ENCODE data around the gene PSMA7. TPM values are rescaled to one million over a fixed set of nuclear protein-coding genes. Genes with fewer than 3 reads are reported as not detected.
"Not testable (repeated sequence)": the region's sequence is repeated elsewhere in the genome, so short reads cannot be mapped to it uniquely, and the experiment has no call there.

Gene PSMA7
- total RNA-seq, 1 donor from 2014 or later = 209 TPM

DNA sequence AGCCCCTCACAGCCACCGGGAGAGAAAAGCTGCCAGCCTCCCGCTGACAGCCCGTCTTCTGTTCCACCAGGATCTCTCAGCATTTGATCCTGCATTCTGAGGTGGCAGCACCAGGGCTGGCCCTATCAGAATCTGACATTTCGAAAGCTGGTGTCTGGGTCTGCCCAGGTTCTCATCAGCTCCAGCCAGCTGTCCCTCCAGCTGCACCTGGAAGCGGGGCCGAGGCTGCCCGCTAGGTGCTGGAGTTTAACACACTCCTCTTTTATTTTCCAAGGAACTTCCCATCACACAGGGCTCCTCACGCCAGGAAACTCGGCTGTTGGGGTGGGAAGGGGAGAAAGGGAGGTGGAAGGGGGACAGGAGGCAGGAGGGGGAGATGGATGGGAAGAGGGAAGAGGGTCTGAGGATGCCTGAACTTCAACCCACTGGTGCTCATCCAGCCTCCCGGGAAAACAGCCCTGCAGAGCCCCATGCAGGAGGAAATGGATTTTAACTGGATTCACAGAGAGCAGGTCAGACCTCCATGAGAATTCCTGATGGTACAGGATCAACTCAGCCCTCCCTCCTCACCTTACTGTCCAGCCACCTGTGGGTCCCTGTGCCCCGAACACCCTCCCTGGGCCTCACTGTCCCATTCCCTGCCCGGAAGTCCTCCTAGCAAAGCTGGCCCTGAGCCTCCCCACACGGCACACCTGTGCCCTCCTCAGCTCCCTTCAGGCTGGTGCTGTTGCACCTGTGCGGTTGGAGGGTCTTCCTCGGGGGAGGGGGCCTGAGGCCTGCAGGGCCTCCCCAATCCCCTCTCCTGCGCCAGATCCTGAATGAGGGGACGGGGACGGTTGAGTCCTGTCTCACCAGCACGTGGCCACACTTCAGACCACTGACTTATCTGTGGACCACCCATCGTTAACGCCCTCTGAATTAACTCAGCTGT is 24.8 kb downstream of the PSMA7 start:
- no peak overlapping the region for H3K4me3 ChIP-seq
- DNase-seq = no peak
- H3K27ac ChIP-seq = no peak overlapping the region
- TF ChIP-seq, protein P1, sequence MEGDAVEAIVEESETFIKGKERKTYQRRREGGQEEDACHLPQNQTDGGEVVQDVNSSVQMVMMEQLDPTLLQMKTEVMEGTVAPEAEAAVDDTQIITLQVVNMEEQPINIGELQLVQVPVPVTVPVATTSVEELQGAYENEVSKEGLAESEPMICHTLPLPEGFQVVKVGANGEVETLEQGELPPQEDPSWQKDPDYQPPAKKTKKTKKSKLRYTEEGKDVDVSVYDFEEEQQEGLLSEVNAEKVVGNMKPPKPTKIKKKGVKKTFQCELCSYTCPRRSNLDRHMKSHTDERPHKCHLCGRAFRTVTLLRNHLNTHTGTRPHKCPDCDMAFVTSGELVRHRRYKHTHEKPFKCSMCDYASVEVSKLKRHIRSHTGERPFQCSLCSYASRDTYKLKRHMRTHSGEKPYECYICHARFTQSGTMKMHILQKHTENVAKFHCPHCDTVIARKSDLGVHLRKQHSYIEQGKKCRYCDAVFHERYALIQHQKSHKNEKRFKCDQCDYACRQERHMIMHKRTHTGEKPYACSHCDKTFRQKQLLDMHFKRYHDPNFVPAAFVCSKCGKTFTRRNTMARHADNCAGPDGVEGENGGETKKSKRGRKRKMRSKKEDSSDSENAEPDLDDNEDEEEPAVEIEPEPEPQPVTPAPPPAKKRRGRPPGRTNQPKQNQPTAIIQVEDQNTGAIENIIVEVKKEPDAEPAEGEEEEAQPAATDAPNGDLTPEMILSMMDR (IDR thresholded peaks at IDR 0.05) = no peak
- ATAC-seq = no peak
- intact Hi-C loops (cut with DNase I) = no loop called here
- H3K4me1 ChIP-seq = peaks cover 2% of the 10 kb centered on the region
- no peaks in the 10 kb centered on the region for H3K36me3 ChIP-seq
- no peaks in the 10 kb centered on the region for H3K9me3 ChIP-seq
- no peaks in the 10 kb centered on the region for H3K27me3 ChIP-seq

DNA sequence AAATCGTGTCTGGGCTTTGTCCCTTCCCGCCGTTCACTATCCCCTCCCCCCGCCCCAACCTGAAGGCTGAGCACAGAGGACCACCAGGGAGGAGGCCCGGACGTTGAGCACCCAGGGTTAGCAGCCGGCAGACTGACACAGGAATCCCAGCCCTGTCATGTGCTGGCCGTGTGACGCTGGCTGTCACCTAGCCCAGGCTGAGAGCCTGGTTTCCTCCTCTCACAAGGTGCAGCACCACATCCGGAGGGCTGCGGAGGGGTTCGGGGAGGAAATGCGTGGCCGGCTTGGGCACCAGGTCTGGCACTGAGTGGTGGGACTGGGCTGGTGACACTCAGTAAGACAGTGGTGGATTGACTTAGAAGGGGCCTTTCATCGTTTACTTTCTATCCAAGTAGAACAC is 25.5 kb downstream of the PSMA7 start:
- no peak overlapping the region for H3K27ac ChIP-seq
- ATAC-seq = no peak
- no peak overlapping the region for H3K4me3 ChIP-seq
- DNase-seq = no peak
- no peaks in the 10 kb centered on the region for H3K9me3 ChIP-seq
- no peaks in the 10 kb centered on the region for H3K4me1 ChIP-seq
- TF ChIP-seq, protein P1 (IDR thresholded peaks at IDR 0.05) = no peak
- H3K36me3 ChIP-seq = no peaks in the 10 kb centered on the region
- no peaks in the 10 kb centered on the region for H3K27me3 ChIP-seq
- intact Hi-C loops (cut with DNase I) = no loop called here

DNA sequence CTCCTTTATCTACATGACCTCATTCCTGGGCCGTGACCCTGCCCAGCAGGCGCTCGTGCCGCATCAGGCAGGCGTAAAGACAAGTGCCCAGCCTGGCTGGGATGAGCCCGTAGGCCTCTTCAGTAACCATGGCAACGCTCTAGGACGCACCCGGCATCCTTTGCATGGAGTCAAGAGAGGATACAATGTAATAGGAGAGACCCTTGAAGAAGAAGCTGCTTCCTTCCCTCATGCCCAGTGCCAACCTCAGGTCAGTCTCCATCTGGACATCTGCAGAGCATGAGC is 25.9 kb downstream of the PSMA7 start:
- TF ChIP-seq, protein P1 (IDR thresholded peaks at IDR 0.05) = no peak
- Histone ChIP-seq H3K4me3 (no peak overlapping the region), H3K27ac (no peak overlapping the region), H3K36me3 (no peaks in the 10 kb centered on the region), H3K9me3 (peaks cover 3% of the 10 kb centered on the region), H3K4me1 (no peaks in the 10 kb centered on the region), H3K27me3 (no peaks in the 10 kb centered on the region)
- intact Hi-C loops (cut with DNase I) = no loop called here
- no peak for ATAC-seq
- no peak for DNase-seq

DNA sequence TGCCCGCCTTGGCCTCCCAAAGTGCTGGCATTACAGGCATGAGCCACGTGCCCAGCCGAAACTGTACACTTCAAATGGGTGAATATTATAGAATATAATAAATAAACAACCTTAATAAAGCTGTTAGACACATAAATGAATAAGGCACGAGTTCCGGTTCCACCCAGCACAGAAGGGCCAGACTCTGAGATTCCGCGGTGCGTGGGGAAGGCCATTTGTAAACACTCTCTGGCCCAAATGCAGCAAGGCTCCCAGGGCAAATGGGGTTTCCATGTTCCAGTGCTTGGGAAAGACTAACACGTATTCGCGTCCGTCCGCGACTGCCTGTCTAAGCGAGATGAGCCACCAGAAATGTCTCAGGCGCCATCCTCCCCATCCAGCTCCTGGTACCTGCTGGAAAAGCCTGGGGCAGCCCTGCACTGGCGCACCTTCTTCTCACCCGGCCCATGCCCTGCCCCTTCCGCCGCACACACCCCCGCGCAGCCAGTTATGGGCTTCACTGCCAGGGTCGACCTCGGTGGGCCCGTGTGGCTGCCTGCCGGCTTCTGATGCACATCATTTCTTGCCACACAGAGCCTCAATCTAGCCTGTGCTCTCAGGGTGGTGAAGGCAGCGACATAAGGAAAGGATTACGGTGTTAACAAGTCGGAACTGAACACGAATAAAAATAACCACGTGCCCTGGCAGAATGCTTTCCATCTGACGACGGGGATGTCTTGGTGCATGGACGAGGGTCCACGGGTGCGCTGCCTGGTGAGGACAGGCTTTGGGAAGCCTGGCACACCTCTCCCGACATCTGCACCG is 26.4 kb downstream of the PSMA7 start:
- TF ChIP-seq, protein P1 (IDR thresholded peaks at IDR 0.05) = no peak
- no peak for ATAC-seq
- no peaks in the 10 kb centered on the region for H3K27me3 ChIP-seq
- no peak for DNase-seq
- H3K27ac ChIP-seq = no peak overlapping the region
- no peak overlapping the region for H3K4me3 ChIP-seq
- H3K36me3 ChIP-seq = no peaks in the 10 kb centered on the region
- intact Hi-C loops (cut with DNase I) = no loop called here
- H3K4me1 ChIP-seq = no peaks in the 10 kb centered on the region
- peaks cover 7% of the 10 kb centered on the region for H3K9me3 ChIP-seq

DNA sequence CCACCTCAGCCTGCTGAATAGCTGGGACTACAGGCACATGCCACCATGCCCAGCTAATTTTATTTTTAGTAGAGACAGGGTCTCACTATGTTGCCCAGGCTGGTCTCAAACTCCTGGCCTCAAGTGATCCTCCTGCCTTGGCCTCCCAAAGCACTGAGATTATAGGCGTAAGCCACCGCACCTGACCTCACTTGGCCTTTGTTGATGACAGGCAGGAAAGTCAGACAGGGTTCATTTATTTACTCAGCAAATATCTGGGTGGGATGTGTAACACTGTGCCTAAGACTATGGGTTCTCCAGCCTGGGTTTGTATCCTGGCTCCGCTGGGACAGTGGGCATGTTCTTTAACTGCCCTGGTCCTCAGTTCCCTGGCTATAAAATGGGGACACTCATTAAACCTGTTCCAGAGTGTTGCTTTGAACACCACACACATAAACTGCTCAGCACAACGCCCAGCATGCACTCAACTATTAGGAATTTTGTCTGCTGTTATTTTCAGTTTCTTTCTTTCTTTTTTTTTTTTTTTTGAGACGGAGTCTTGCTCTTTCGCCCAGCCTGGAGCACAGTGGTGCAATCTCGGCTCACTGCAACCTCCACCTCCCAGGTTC is 27.3 kb downstream of the PSMA7 start:
- H3K9me3 ChIP-seq; intact Hi-C loops (cut with DNase I); H3K4me3 ChIP-seq; DNase-seq; H3K27ac ChIP-seq; H3K4me1 ChIP-seq; ATAC-seq; H3K36me3 ChIP-seq; H3K27me3 ChIP-seq: not testable (repeated sequence)

DNA sequence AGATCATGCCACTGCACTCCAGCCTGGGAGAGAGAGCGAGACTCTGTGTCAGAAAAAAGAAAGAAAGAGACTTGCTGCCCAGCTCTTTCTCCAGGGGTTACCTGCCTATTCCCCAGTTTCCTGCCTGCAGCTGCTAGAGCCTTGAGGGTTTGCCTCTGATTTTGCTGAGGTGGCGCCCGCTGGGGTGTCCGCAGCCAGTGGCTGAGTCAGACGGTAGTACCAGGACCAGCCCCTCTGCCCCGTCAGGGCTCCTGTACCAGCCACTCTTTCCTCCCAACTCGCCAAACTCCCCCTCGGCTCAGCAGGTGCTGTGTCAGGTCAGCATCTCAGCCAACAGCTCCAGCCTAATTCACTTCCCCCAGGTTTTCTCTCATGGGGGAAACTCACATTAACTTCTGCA is 28.3 kb downstream of the PSMA7 start:
- ATAC-seq = no peak
- peaks cover 7% of the 10 kb centered on the region for H3K9me3 ChIP-seq
- TF ChIP-seq, protein P1 (IDR thresholded peaks at IDR 0.05) = no peak
- H3K36me3 ChIP-seq = no peaks in the 10 kb centered on the region
- no peaks in the 10 kb centered on the region for H3K27me3 ChIP-seq
- H3K4me1 ChIP-seq = no peaks in the 10 kb centered on the region
- H3K27ac ChIP-seq = no peak overlapping the region
- intact Hi-C loops (cut with DNase I) = no loop called here
- H3K4me3 ChIP-seq = no peak overlapping the region
- DNase-seq = no peak

All from upper lobe of right lung (tissue), 1 donor.